GF-D8 (cell line): ENCODE data around the gene KIAA0930.
"Not testable (repeated sequence)": the region's sequence is repeated elsewhere in the genome, so short reads cannot be mapped to it uniquely, and the experiment has no call there.

Experiments
- DNase-seq: peaks from one replicate; lab custom pipeline; 2025; lab: John Stamatoyannopoulos, UW

Gene KIAA0930

DNA sequence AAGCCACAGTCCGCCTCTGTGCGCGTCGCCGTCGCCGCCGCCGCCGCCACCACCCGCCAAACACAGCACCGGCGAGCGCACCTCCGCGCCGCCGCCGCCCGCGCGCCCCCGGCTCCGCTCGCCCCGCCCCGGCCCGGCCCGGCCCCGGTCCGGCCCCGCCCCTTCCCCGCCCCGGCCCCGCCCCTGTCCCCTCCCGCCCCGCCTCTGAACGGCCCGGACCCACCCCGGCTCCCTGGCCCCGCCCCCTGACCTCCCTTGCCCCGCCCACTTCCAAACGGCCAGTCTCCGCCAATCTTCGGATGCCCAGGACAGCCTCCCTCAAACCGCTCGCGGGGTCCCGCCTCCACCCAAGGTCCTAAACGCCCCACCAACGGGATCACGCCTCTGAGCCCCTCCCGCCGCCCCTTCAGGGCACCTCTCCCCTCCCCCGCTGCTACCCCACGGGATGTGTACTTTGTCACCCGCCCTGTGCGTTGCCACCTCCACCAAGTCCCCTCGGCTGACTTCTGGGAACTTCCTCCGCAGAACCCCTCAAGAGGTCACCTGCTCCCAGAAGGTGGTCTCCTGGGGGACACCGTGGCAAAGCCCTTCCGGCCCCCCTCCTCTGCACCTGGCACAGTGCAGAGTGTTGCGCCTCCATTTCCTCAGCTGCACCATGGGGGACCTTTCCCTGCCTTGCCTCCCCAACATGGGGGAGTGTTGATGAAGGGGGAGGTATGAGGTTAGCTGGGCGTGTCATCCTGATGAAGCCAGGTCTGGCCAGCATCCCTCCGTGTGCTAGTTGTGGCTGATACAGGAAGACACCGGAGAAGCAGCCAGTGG, at the start of gene KIAA0930:
KIAA0930 (minus strand) TSS at position 85 of the 822 bp plus-strand sequence. CDS start 191 bp downstream, outside the sequence.
- no peak for DNase-seq

GRCh38 chr22:45286854-45287551, 46.3 kb upstream of the KIAA0930 start:
- no peak for DNase-seq

GRCh38 chr22:45285263-45286058, 44.8 kb upstream of the KIAA0930 start:
- DNase-seq = no peak

DNA sequence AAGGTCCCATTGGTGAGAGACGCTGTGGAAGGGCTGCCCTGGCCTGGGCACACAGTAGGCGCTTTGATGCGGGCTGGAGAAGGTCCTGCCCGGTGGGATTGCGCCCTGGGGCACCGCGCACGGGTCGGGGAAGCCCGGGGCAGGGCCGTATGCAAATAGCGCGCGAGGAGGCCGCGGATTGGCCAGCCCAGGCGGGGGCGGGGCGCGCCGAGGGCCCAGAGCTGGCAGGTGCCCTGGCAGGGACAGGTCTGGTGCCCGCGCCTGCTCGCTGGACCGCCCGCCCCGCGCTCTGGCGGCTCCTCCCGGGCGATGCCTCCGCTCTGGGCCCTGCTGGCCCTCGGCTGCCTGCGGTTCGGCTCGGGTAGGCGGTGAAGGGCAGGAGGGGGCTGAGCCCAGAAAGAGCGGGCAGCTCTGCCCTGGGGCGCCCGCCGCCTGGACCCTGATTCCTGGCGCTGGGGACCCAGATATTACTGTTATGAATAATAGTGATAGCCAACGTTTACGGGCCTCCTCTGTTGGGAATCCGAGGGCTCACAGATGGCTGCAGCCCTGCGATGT, 44.1 kb upstream of the KIAA0930 start, which contains the start of gene UPK3A:
UPK3A (plus strand) TSS at position 245 of the 558 bp plus-strand sequence; CDS start at position 310, 65 bp downstream.
- no peak for DNase-seq

DNA sequence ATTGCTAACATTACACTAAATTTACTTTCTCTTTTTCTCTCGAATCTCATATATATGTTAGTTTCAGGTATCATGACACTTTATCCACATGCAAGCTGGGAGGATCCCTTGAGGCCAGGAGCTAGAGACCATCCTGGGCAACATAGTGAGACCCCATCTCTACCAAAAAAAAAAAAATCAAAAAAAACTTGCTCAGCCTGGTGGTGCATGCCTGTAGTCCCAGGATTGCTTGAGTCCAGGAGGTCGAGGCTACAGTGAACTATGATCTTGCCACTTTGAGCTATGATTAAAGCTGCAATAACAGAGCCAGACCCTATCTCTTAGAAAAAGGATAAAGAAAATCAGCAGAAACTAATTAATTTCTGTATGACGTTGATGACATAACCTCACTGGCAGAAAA, 40.3 kb upstream of the KIAA0930 start:
- DNase-seq = no peak

DNA sequence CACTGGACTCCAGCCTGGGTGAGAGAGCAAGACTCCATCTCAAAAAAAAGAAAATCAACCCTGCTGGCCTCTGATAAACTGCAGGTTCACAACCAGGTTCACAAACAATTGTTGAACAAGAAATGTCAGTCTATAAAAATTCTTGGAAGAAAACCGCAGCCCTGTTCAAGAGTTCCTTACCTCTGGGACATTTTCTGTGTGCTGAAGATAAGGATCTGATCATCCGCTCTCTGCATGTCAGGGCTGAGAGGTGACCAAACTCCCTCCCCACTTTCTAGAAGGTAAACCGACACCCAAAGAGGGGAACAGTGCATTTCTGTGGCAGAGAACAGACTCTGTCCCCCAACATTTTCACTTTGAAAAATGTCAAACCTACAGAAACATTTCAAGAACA, 39.9 kb upstream of the KIAA0930 start:
- DNase-seq = no peak

DNA sequence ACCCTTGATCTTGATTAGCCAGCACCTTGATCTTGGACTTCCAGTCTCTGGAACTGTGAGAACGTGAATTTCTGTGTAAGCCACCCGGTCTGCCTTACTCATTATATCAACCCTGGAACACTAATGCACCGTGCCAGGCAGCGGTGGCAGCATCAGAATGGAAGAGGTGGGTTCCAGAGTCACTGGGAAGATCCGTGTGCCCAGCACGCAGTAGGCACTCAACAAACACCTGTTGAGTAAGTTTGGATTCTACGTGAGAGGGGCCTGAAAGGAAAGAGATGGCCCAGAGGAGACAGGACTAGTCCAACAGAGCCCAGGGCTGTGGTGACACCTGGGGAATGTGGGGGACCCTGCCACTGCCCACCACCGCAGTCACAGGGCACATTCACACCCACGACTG, 37.4 kb upstream of the KIAA0930 start:
- DNase-seq = no peak

- DNase-seq = not testable (repeated sequence)
These were observed 37.0 kb upstream of the KIAA0930 start for GRCh38 chr22:45277720-45278119.

DNA sequence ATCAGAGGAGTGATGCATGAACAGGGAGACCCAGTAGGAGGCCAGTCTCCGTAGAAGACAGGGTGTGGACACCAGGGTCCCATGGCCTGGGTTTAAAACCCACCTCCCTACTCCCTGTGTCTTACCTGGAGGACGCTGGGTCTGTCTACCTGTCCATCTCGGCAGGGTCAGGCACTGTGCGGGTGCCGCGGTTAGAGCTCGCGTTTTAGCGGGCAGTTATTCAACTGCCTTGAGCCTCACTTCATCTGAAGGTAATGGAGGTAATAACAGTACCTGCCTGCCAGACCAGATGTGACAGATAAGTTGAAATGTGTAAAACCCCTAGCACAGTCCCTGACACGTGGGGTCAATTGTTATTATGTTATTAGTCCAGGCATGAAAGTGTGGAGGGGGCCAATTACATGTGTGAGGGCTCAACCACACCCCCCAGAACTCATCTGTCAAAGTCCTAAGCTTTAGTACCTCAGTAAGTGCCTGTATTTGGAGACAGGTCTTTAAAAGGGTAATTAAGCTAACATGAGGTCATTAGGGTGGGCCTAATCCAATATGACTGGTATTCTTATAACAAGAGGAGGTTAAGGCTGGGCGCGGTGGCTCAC, 35.9 kb upstream of the KIAA0930 start:
- DNase-seq = no peak

GRCh38 chr22:45273452-45274075, 32.9 kb upstream of the KIAA0930 start:
- no peak for DNase-seq

- DNase-seq = no peak
These were observed 31.8 kb upstream of the KIAA0930 start for GRCh38 chr22:45272498-45272897.

DNA sequence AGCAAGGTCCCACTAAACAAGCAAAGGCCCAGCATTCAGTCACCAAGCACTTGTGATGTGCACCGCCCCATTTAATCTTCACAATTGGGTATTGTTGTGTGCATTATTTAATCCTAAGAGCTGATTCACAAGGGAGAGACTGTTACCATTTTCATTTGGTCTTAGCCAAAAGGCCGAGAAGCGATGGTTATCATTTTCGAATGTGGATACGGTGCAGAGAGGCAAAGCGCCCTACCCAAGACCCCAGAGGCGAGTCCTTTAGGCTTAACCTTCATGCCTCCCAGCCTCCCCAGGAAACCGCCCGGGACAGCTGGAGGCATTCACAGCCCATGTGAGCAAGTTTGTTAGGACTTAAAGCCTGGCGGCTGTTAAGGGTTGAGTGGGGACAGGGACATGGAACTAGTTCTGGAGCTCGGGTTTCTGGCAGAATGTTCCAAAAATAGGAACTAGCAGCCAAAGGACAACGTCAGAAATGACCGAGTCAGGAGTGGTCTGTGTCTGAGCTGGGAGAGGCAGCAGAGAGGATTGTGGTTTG, 31.0 kb upstream of the KIAA0930 start:
- no peak for DNase-seq

DNA sequence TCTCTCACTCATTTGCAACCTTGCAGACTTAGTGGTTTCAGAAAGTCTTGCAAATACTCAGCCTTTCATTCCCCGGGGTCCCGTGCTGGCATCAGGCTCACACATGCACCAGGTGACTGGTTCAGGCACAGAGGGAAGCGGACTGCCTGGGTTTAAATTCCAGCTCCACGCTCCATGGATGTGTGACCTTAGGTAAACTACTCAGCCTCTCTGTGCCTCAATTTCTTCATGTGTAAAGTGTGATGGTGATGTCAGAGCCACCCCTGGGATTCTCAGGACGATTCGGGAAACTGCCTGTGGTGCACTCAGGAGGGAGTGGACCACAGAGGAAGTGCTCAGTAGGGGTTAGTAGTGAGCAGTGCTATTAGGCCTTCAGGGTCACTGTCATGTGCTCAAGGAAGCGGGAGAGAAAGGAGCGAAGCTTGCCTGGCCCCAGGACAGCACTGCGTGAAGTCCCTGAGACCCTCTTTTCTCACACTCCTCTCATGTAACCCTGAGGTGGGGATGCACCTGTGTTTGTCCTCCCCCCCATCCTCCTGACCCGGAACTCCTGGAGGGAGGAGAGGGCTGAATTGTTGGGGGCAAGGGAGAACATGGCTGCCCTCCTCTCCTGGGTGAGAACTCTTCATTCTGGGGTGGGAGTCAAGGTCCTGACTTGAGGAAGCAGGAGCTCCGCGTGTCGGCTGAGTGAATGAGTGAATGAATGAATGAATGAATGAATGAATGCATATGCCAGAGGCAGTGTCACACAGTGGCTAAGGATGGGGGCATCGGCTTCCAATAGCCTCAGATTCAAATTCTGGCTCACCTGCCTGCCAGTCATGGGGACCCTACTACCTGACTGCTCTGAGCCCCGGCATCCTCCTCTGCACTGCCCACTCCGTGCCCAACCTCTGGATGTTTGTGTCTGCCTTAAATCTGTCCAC, 29.7 kb upstream of the KIAA0930 start:
- DNase-seq = no peak

DNA sequence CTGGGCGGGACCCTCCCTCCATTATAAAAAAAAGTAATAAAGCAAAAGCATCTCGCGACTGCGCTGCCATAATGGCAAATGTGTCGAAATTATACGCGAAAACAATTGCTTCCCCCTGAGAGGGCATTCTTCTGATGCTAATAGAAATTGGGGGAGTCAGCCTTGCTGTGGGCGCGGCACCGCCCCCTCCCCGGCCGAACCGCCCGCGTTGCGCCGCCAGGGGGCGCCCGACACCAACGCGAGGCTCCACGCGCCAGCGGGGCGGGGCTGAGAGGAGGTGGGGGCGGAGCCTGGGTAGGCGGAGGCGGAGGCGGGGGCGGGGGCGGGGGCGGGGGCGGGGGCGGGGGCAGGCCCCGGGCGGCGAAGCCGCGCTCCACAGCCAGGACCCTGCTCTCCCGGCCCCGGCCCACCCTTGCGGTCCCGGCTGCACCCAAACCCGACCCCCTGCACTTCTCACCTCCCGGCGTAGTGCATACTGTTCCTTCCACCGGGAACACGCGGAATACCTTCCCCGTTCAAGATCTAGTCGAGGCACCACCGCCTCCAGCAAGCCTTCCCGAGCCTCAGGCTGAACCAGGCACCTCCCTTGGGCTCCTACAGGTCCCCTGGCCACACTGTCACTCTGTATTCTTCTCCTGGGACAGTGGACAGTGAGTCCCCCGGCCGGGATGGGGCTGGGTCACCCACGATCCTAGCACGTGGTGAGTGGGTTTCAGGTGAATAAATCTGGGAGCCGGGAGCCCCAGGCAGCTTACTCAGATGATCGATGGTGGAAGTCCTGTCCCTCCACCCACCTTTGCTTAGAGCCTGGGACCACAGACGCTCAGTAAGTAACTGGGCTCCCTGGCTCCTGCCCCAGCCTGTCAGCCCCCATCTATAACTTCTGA, 28.5 kb upstream of the KIAA0930 start:
- DNase-seq = no peak

- DNase-seq = no peak
These were observed 27.7 kb upstream of the KIAA0930 start for GRCh38 chr22:45268167-45268957.

DNA sequence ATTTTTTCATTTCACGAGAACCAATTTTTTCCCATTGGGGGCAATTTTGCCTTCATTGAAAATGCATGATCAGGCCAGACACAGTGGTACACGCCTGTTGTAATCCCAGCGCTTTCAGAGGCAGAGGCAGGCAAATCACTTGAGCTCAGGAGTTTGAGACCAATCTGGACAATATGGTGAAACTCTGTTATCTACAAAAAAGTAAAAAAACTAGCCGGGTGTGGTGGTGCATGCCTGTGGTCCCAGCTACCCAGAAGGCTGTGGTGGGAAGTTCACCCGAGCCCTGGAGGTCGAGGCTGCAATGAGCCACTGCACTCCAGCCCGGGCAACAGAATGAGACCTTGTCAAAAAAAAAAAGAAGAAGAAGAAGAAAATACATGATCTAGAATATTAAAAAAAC, 24.8 kb upstream of the KIAA0930 start:
- DNase-seq = peak; percentile 36

DNA sequence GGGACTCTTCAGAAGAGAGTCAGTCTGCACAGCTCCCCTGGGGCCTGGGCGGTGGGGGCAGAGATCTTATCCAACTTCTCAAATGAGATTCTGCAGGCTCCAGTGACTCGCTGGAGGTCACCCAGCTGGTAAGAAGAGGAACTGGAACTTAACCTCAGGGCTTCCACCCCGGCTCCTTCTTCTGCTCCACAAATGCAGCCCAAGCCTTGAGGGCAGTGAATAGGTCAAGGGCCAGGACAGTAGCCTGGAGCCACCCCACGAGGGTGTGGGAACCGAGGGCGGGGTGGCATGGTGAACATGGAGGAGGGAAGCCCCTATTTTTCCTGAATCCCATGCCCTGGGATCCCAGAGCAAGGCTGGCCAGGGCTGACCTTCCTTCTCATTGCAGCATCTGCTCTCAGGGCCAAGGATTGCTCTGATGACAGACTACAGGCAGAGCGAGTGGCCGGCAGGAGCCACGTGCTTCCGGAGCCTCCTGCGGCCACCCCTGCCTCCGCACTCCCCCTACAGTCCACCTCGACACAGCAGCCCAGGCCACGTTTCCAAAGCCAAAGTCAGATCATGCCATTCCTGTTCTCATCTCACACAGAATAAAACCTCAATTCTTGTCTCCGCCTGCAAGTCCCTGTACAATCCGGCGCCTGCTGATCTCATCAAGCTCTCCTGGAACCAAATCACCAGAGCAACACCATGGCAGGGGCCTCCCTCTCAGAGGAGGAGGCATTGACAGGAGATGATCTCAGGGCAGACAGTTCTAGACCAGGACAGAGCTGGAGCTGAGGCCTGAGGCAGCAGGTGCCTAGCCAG, 23.0 kb upstream of the KIAA0930 start:
- DNase-seq = peak; percentile 96
